Astrocyte (in vitro differentiated cells and primary cell): Measurements from ENCODE around the gene POU6F2.

ENCODE experiments used
- EZH2 ChIP-seq: IDR thresholded peaks from 2 replicates; pipeline ENCODE4 v1.6.1; 2012; ENCODE audit warnings: mild to moderate bottlenecking, low read length, inconsistent platforms; ENCODE audit not compliant: insufficient read depth
- TF ChIP-seq, protein P1 (sequence below): IDR thresholded peaks from 2 replicates; pipeline ENCODE4 v1.5.1; 2011; ENCODE audit warnings: low read depth, mild to moderate bottlenecking, inconsistent platforms, low read length, moderate library complexity; ENCODE audit not compliant: insufficient read depth

DNA sequence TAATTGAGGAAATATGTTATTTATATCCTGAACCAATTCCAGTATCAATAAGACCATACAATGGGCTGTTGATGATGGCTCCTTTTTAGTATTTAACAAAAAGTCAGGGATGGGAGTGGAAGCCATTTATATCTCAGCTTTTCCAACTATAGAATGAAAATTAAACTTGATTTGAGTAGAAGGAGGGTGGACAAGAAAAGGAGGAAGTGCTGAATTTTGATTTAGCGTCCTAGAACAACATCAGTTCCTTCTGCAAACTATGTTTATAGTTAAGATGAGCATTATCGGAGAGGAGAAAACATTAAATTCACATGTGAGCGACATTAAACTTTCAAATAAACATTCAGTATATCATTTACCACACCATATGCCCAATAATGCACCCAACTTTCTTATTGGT is 439.2 kb downstream of the POU6F2 start:
- TF ChIP-seq, protein P1, sequence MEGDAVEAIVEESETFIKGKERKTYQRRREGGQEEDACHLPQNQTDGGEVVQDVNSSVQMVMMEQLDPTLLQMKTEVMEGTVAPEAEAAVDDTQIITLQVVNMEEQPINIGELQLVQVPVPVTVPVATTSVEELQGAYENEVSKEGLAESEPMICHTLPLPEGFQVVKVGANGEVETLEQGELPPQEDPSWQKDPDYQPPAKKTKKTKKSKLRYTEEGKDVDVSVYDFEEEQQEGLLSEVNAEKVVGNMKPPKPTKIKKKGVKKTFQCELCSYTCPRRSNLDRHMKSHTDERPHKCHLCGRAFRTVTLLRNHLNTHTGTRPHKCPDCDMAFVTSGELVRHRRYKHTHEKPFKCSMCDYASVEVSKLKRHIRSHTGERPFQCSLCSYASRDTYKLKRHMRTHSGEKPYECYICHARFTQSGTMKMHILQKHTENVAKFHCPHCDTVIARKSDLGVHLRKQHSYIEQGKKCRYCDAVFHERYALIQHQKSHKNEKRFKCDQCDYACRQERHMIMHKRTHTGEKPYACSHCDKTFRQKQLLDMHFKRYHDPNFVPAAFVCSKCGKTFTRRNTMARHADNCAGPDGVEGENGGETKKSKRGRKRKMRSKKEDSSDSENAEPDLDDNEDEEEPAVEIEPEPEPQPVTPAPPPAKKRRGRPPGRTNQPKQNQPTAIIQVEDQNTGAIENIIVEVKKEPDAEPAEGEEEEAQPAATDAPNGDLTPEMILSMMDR = no peak
- no peak for TF ChIP-seq EZH2
